ENCODE data around the gene BNC2.

GRCh38 chr9:16745359-16745758, 125.1 kb downstream of the BNC2 start:
- TF ChIP-seq, protein P1, sequence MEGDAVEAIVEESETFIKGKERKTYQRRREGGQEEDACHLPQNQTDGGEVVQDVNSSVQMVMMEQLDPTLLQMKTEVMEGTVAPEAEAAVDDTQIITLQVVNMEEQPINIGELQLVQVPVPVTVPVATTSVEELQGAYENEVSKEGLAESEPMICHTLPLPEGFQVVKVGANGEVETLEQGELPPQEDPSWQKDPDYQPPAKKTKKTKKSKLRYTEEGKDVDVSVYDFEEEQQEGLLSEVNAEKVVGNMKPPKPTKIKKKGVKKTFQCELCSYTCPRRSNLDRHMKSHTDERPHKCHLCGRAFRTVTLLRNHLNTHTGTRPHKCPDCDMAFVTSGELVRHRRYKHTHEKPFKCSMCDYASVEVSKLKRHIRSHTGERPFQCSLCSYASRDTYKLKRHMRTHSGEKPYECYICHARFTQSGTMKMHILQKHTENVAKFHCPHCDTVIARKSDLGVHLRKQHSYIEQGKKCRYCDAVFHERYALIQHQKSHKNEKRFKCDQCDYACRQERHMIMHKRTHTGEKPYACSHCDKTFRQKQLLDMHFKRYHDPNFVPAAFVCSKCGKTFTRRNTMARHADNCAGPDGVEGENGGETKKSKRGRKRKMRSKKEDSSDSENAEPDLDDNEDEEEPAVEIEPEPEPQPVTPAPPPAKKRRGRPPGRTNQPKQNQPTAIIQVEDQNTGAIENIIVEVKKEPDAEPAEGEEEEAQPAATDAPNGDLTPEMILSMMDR (IDR thresholded peaks at IDR 0.05), result no peak
- TF ChIP-seq POLR2AphosphoS5 (IDR thresholded peaks at IDR 0.05), result no peak
